ENCODE data around the gene PRKCH.

- no peak for TF ChIP-seq CTCF (IDR thresholded peaks at IDR 0.05)
- TF ChIP-seq POLR2A (IDR thresholded peaks at IDR 0.05) = no peak
- TF ChIP-seq EP300 (IDR thresholded peaks at IDR 0.05) = no peak
Measured at GRCh38 chr14:61357123-61357522, 35.7 kb downstream of the PRKCH start.
